Sigmoid colon (tissue), 7 donors: ENCODE measurements around the gene EVI5L. TPM values are rescaled to one million over a fixed set of nuclear protein-coding genes. Genes with fewer than 3 reads are reported as not detected.

Experiments
- DNase-seq: peaks from one replicate; pipeline ENCODE4 v3.0.0-alpha.2; 2019
- H3K27ac ChIP-seq, 4 donors: fragments of 200-600 bp; sonication (generic); one replicate each; pipeline ENCODE4 v1.5.1; 2016 to 2019; ENCODE audit warnings: mild to moderate bottlenecking in 1 of 4
- H3K27me3 ChIP-seq, 3 donors: fragments of 200-600 bp; sonication (generic); one replicate each; pipeline ENCODE4 v1.5.1; 2019; ENCODE audit warnings: mild to moderate bottlenecking in 1 of 3
- H3K36me3 ChIP-seq, 4 donors: fragments of 200-600 bp; sonication (generic); one replicate each; pipeline ENCODE4 v1.5.1; 2016 to 2019
- H3K4me1 ChIP-seq, 4 donors: fragments of 200-600 bp; sonication (generic); one replicate each; pipeline ENCODE4 v1.5.1; 2017 to 2019
- H3K4me3 ChIP-seq, 4 donors: fragments of 200-600 bp; sonication (generic); one replicate each; pipeline ENCODE4 v1.5.1; 2017 to 2019; ENCODE audit warnings: mild to moderate bottlenecking in 2 of 4, moderate library complexity in 1 of 4
- H3K9me3 ChIP-seq, 4 donors: fragments of 200-600 bp in 3 of 4; sonication (generic) in 3 of 4; one replicate each; pipeline versions ENCODE4 v1.5.1 to v1.6.1; 2013 to 2019
- CTCF ChIP-seq, 4 experiments: fragments of 450-650 bp in 3 of 4; fragments of 200-600 bp in 1 of 4; IDR thresholded peaks; one replicate each; pipeline ENCODE4 v1.5.1; 2016 to 2019; ENCODE audit warnings: antibody characterized with exemption in 4 of 4, mild to moderate bottlenecking in 3 of 4, moderate library complexity in 2 of 4
- EP300 ChIP-seq, 4 donors: sonication (generic); formaldehyde crosslinking; IDR thresholded peaks; one replicate each; pipeline ENCODE4 v1.6.1; 2017; ENCODE audit warnings: antibody characterized with exemption in 4 of 4
- POLR2A ChIP-seq, 2 donors: fragments of 450-650 bp; IDR thresholded peaks; one replicate each; pipeline ENCODE4 v1.6.1; 2016; ENCODE audit warnings: antibody characterized with exemption in 2 of 2, mild to moderate bottlenecking in 2 of 2, moderate library complexity in 2 of 2
- POLR2AphosphoS5 ChIP-seq, 4 donors: sonication (generic); formaldehyde crosslinking; IDR thresholded peaks; one replicate each; pipeline ENCODE4 v1.6.1; 2017; ENCODE audit warnings: antibody characterized with exemption in 4 of 4
- WGBS, 2 donors: extraction: QIAGEN DNeasy Blood & Tissue Kit; methylation state at CpG; one replicate each; pipeline ENCODE4 v1.1.7; 2013; 5-methylcytosine and 5-hydroxymethylcytosine counted together
- intact Hi-C: fragments of 100-400 bp; cut with DNase I; formaldehyde crosslinking; loops from one replicate; pipeline ENCODE4 v1.15.1; 2023
- polyA plus RNA-seq, 3 donors: library from polyadenylated mRNA; stranded (reverse); fragments of 200-250 nt; gene quantifications; one replicate each; pipeline ENCODE4 v1.2.3, GENCODE V29; 2013
- total RNA-seq, 4 donors: library from RNA; depleted of rRNA; stranded (reverse); fragments of >200 nt; gene quantifications; one replicate each; pipeline ENCODE4 v1.1.0, GENCODE V29; 2016
- donor health status: healthy with polysubstance abuse.
- donor health status: Bipolar disorder and iron deficiency.
- donor health status: healthy.

The EVI5L gene
- total and polyA plus RNA-seq, 7 donors: 5.3 to 18.6 (median 10.3) TPM

- DNase-seq: no peak
- Histone ChIP-seq H3K9me3 (peaks cover 5 to 13% (median 7%) of the 10 kb centered on the region in 4 donors), H3K4me3 (no peak overlapping the region), H3K27me3 (peaks cover 0 to 24% (median 0%) of the 10 kb centered on the region in 3 donors), H3K27ac (no peak overlapping the region), H3K4me1 (no peaks in the 10 kb centered on the region), H3K36me3 (no peaks in the 10 kb centered on the region)
- 78 to 85% methylated on average over 2 of the region's 2 CpGs for WGBS, 2 donors
- intact Hi-C loops: no loop called here
- TF ChIP-seq EP300 (IDR thresholded peaks at IDR 0.05): no peak
Observed at GRCh38 chr19:7819337-7819736, 10.7 kb upstream of the EVI5L start.

- H3K27me3 ChIP-seq: peaks cover 0 to 30% (median 0%) of the 10 kb centered on the region in 3 donors
- 53 to 64% methylated on average over 3 of the region's 3 CpGs for WGBS, 2 donors
- no peak for DNase-seq
- intact Hi-C loops: no loop called here
- TF ChIP-seq POLR2A (IDR thresholded peaks at IDR 0.05) (no peak), EP300 (IDR thresholded peaks at IDR 0.05) (no peak), POLR2AphosphoS5 (IDR thresholded peaks at IDR 0.05) (no peak), CTCF (IDR thresholded peaks at IDR 0.05) (no peak)
- peaks cover 5 to 13% (median 7%) of the 10 kb centered on the region in 4 donors for H3K9me3 ChIP-seq
- no peaks in the 10 kb centered on the region for H3K36me3 ChIP-seq
- H3K27ac ChIP-seq: no peak overlapping the region
- H3K4me3 ChIP-seq: no peak overlapping the region
- H3K4me1 ChIP-seq: no peaks in the 10 kb centered on the region
Observed at GRCh38 chr19:7820588-7820987, 9.4 kb upstream of the EVI5L start.

- Histone ChIP-seq H3K27ac (no peak overlapping the region), H3K4me3 (no peak overlapping the region), H3K9me3 (peaks cover 0 to 4% (median under 1%) of the 10 kb centered on the region in 4 donors), H3K36me3 (no peaks in the 10 kb centered on the region), H3K4me1 (no peaks in the 10 kb centered on the region), H3K27me3 (peaks cover 0 to 30% (median 0%) of the 10 kb centered on the region in 3 donors)
- intact Hi-C loops: no loop called here
- DNase-seq: no peak
- TF ChIP-seq CTCF (IDR thresholded peaks at IDR 0.05) (no peak), POLR2A (IDR thresholded peaks at IDR 0.05) (no peak), POLR2AphosphoS5 (IDR thresholded peaks at IDR 0.05) (no peak), EP300 (IDR thresholded peaks at IDR 0.05) (no peak)
- WGBS, 2 donors: 81 to 92% methylated on average over 4 of the region's 4 CpGs
Observed at GRCh38 chr19:7822910-7823515, 7.0 kb upstream of the EVI5L start.

GRCh38 chr19:7823686-7824301, 6.2 kb upstream of the EVI5L start:
- Histone ChIP-seq H3K4me1 (peaks cover 0 to under 1% (median 0%) of the 10 kb centered on the region in 4 donors), H3K4me3 (no peak overlapping the region), H3K36me3 (no peaks in the 10 kb centered on the region), H3K27me3 (peaks cover 0 to 30% (median 0%) of the 10 kb centered on the region in 3 donors), H3K27ac (no peak overlapping the region), H3K9me3 (peaks cover 0 to 1% (median 0%) of the 10 kb centered on the region in 4 donors)
- no peak for DNase-seq
- intact Hi-C loops: no loop called here
- 54 to 59% methylated on average over 9 of the region's 9 CpGs for WGBS, 2 donors
- no peak for TF ChIP-seq CTCF (IDR thresholded peaks at IDR 0.05)
- no peak for TF ChIP-seq EP300 (IDR thresholded peaks at IDR 0.05)
- no peak for TF ChIP-seq POLR2AphosphoS5 (IDR thresholded peaks at IDR 0.05)
- no peak for TF ChIP-seq POLR2A (IDR thresholded peaks at IDR 0.05)

- Histone ChIP-seq H3K27me3 (peaks cover 0 to 6% (median 0%) of the 10 kb centered on the region in 3 donors), H3K36me3 (no peaks in the 10 kb centered on the region), H3K27ac (peak overlapping the region in 2 of 4 donors; percentile 35 to 39), H3K4me1 (peaks cover 0 to 39% (median 32%) of the 10 kb centered on the region in 4 donors), H3K9me3 (no peaks in the 10 kb centered on the region), H3K4me3 (peak overlapping the region; percentile 5 to 100 (median 51))
- no peak for DNase-seq
- TF ChIP-seq CTCF (IDR thresholded peaks at IDR 0.05): no peak
- TF ChIP-seq EP300 (IDR thresholded peaks at IDR 0.05): no peak
- no peak for TF ChIP-seq POLR2AphosphoS5 (IDR thresholded peaks at IDR 0.05)
- TF ChIP-seq POLR2A (IDR thresholded peaks at IDR 0.05): no peak
- intact Hi-C loops: no loop called here
- WGBS, 2 donors: 6 to 9% methylated on average over 18 of the region's 18 CpGs
Observed at GRCh38 chr19:7829166-7829520, 875 bp upstream of the EVI5L start.
